Endothelial cell of umbilical vein (primary cell): ENCODE results near the gene SLC9A9. TPM values are rescaled to one million over a fixed set of nuclear protein-coding genes. Genes with fewer than 3 reads are reported as not detected.

Experiments used
- BruUV-seq: library from RNA; stranded (reverse); fragments of 400-500 nt; replicated peaks from 2 replicates; lab custom pipeline; 2021; lab: Mats Ljungman, UMichigan
- CTCF ChIA-PET: fragments of 300-600, 350-600 bp; sonication (Branson Sonifier 250); formaldehyde crosslinking; loops from one replicate; lab custom pipeline; 2021; ENCODE audit warnings: antibody characterized with exemption, inconsistent platforms; lab: Charles Lee
- POLR2A ChIA-PET: fragments of 300-600, 350-600 bp; sonication (Branson Sonifier 250); formaldehyde crosslinking; loops from one replicate; lab custom pipeline; 2021; ENCODE audit warnings: antibody characterized with exemption, inconsistent platforms; lab: Charles Lee
- DNase-seq: peaks from one replicate; pipeline ENCODE4 v3.0.0-alpha.2; 2011; ENCODE audit warnings: low read depth, low spot score
- FAIRE-seq: peaks from 2 replicates; lab custom pipeline; 2011; peaks lifted over from hg19 to GRCh38; lab: Jason Lieb, UNC
- H2AFZ ChIP-seq: 2 replicates; pipeline ENCODE4 v1.6.0; 2012; ENCODE audit warnings: low read depth, low read length, control low read depth, inconsistent platforms
- H3K27ac ChIP-seq: 2 replicates; pipeline ENCODE4 v1.5.1; 2011; ENCODE audit warnings: low read depth, mild to moderate bottlenecking, control low read depth, low read length, moderate library complexity; ENCODE audit not compliant: insufficient read depth
- H3K27me3 ChIP-seq, 2 experiments: 2 replicates each; pipeline versions ENCODE4 v1.6.0 to v1.6.1; 2011; ENCODE audit warnings: low read length in 2 of 2, mixed read lengths in 1 of 2; ENCODE audit not compliant: control insufficient read depth in 2 of 2, insufficient read depth in 2 of 2
- H3K36me3 ChIP-seq, 2 experiments: 2 replicates in 1 of 2; 3 replicates in 1 of 2; pipeline ENCODE4 v1.5.1; 2011; ENCODE audit warnings: low read length in 2 of 2, mild to moderate bottlenecking in 1 of 2, moderate library complexity in 1 of 2; ENCODE audit not compliant: control insufficient read depth in 2 of 2, insufficient read depth in 2 of 2; ENCODE audit errors: extremely low read depth in 1 of 2
- H3K4me1 ChIP-seq: 3 replicates; pipeline ENCODE4 v1.5.1; 2011; ENCODE audit warnings: mild to moderate bottlenecking, low read length; ENCODE audit not compliant: control insufficient read depth, insufficient read depth; ENCODE audit errors: extremely low read depth
- H3K4me2 ChIP-seq: 2 replicates; pipeline ENCODE4 v1.6.1; 2011; ENCODE audit warnings: low read length, control low read depth, mixed read lengths; ENCODE audit not compliant: insufficient read depth
- H3K4me3 ChIP-seq, 3 experiments: fragments of 200-600 bp in 1 of 3; sonication (generic), shearing (Covaris generic) in 1 of 3; replicated peaks in 1 of 3; 2 replicates each; pipeline ENCODE4 v1.5.1; 2011 to 2016; ENCODE audit warnings: control low read depth in 3 of 3, low read length in 3 of 3, mild to moderate bottlenecking in 2 of 3, inconsistent platforms in 1 of 3, low read depth in 1 of 3, moderate library complexity in 1 of 3; ENCODE audit not compliant: insufficient read depth in 1 of 3
- H3K79me2 ChIP-seq: 2 replicates; pipeline ENCODE4 v1.6.0; 2012; ENCODE audit warnings: low read length, inconsistent platforms; ENCODE audit not compliant: control insufficient read depth, insufficient read depth
- H3K9ac ChIP-seq: replicated peaks from 2 replicates; pipeline ENCODE3; 2011; ENCODE audit warnings: low read length, control low read depth; ENCODE audit not compliant: insufficient read depth; ENCODE audit errors: extremely low read depth
- H3K9me1 ChIP-seq: replicated peaks from 3 replicates; pipeline ENCODE4 v1.6.0; 2011; ENCODE audit warnings: mild to moderate bottlenecking, low read length; ENCODE audit not compliant: control insufficient read depth, insufficient read depth; ENCODE audit errors: extremely low read depth
- H3K9me3 ChIP-seq: replicated peaks from 2 replicates; pipeline ENCODE4 v1.5.1; 2012; ENCODE audit warnings: low read length, inconsistent platforms; ENCODE audit not compliant: control insufficient read depth, insufficient read depth
- H4K20me1 ChIP-seq: replicated peaks from 2 replicates; pipeline ENCODE3; 2011; ENCODE audit warnings: mild to moderate bottlenecking, low read length; ENCODE audit not compliant: control insufficient read depth, insufficient read depth; ENCODE audit errors: extremely low read depth
- EZH2 ChIP-seq: IDR thresholded peaks from 2 replicates; pipeline ENCODE4 v1.6.1; 2012; ENCODE audit warnings: borderline replicate concordance, low read depth, mild to moderate bottlenecking, moderate library complexity, low read length, inconsistent platforms; ENCODE audit not compliant: severe bottlenecking
- FOS ChIP-seq: IDR thresholded peaks from 2 replicates; pipeline ENCODE4 v1.6.1; 2011; ENCODE audit warnings: mild to moderate bottlenecking, low read length, moderate library complexity, borderline replicate concordance; ENCODE audit not compliant: insufficient read depth
- GATA2 ChIP-seq: IDR thresholded peaks from 2 replicates; pipeline ENCODE4 v1.7.0; 2011; ENCODE audit warnings: low read depth, mild to moderate bottlenecking, moderate library complexity, mixed read lengths, low read length; ENCODE audit not compliant: insufficient read length, insufficient read depth
- JUN ChIP-seq: IDR thresholded peaks from 2 replicates; pipeline ENCODE4 v1.6.1; 2011; ENCODE audit warnings: borderline replicate concordance, low read depth; ENCODE audit not compliant: insufficient read length, insufficient read depth
- MYC ChIP-seq: IDR thresholded peaks from one replicate; pipeline ENCODE4 v1.6.1; 2011; ENCODE audit warnings: mild to moderate bottlenecking, low read depth, low read length
- POLR2A ChIP-seq: IDR thresholded peaks from 2 replicates; pipeline ENCODE4 v1.6.1; 2012; ENCODE audit warnings: low read depth, mild to moderate bottlenecking, control low read depth, low read length
- POLR2AphosphoS5 ChIP-seq: IDR thresholded peaks from 2 replicates; pipeline ENCODE4 v1.6.1; 2012; ENCODE audit warnings: low read depth, mild to moderate bottlenecking, control low read depth, low read length, moderate library complexity; ENCODE audit not compliant: insufficient read depth
- dilution Hi-C: fragments of 300-500 bp; cut with MboI; formaldehyde crosslinking; loops from one replicate; pipeline ENCODE4 v1.15.0; 2019; ENCODE audit warnings: low sequenced_read_pairs; ENCODE audit not compliant: extremely low pct_ligation_motif_present
- intact Hi-C: fragments of 100-400 bp; cut with micrococcal nuclease; formaldehyde crosslinking; loops from one replicate; pipeline ENCODE4 v1.10.0; 2022
- polyA plus RNA-seq, 4 experiments: library from polyadenylated mRNA; depleted of rRNA in 3 of 4; stranded (reverse) in 3 of 4; unstranded in 1 of 4; fragments of >200 nt; gene quantifications; 2 replicates each; pipeline versions ENCODE4 v1.2.1 to v1.2.3, GENCODE V29; 2011 to 2012; ENCODE audit warnings: missing spikeins in 1 of 4
- total RNA-seq: library from RNA; stranded (reverse); gene quantifications from 2 replicates; pipeline ENCODE4 v1.2.3, GENCODE V29; 2021
- TF ChIP-seq, protein P1 (sequence below): IDR thresholded peaks from 2 replicates; pipeline ENCODE4 v1.6.1; 2011; ENCODE audit not compliant: insufficient read depth, insufficient read length
- TF ChIP-seq, protein P2 (sequence below), 2 donors: IDR thresholded peaks; 1 replicate in 1 of 2; 2 replicates in 1 of 2; pipeline ENCODE4 v1.5.1; 2011; ENCODE audit warnings: low read length in 2 of 2, mild to moderate bottlenecking in 2 of 2, moderate library complexity in 2 of 2, control low read depth in 1 of 2, inconsistent platforms in 1 of 2, low read depth in 1 of 2; ENCODE audit not compliant: insufficient read depth in 1 of 2; ENCODE audit errors: extremely low read depth in 1 of 2

SLC9A9 gene
- total and polyA plus RNA-seq, 2 donors (not counting 3 experiments of a cell fraction or from before 2014, with no cell fraction given) = 1.5 to 1.8 TPM

- H3K36me3 ChIP-seq = no peaks in the 10 kb centered on the region
- no peak overlapping the region for H2AFZ ChIP-seq
- H3K27me3 ChIP-seq = peaks cover 0 to 2% of the 10 kb centered on the region in 2 experiments
- H3K4me1 ChIP-seq = no peaks in the 10 kb centered on the region
- FAIRE-seq (no peak), DNase-seq (no peak)
- H3K9ac ChIP-seq = no peak overlapping the region
- H3K9me3 ChIP-seq = no peaks in the 10 kb centered on the region
- no peak overlapping the region for H3K27ac ChIP-seq
- H3K4me3 ChIP-seq = no peak overlapping the region
- intact Hi-C loops = no loop called here
- H4K20me1 ChIP-seq = no peaks in the 10 kb centered on the region
- ChIA-PET POLR2A (no interaction called here), CTCF (interaction anchor here (0.5 to 3.0 kb wide), 4 partner anchors 8 to 21 kb away, joined by 3 to 37 read pairs (median 3); no protein-coding TSS in a partner anchor)
- TF ChIP-seq MYC (no peak), FOS (no peak), POLR2AphosphoS5 (no peak), JUN (no peak), GATA2 (no peak), EZH2 (no peak), POLR2A (no peak)
- TF ChIP-seq, protein P1, sequence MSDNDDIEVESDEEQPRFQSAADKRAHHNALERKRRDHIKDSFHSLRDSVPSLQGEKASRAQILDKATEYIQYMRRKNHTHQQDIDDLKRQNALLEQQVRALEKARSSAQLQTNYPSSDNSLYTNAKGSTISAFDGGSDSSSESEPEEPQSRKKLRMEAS = no peak
- TF ChIP-seq, protein P2, sequence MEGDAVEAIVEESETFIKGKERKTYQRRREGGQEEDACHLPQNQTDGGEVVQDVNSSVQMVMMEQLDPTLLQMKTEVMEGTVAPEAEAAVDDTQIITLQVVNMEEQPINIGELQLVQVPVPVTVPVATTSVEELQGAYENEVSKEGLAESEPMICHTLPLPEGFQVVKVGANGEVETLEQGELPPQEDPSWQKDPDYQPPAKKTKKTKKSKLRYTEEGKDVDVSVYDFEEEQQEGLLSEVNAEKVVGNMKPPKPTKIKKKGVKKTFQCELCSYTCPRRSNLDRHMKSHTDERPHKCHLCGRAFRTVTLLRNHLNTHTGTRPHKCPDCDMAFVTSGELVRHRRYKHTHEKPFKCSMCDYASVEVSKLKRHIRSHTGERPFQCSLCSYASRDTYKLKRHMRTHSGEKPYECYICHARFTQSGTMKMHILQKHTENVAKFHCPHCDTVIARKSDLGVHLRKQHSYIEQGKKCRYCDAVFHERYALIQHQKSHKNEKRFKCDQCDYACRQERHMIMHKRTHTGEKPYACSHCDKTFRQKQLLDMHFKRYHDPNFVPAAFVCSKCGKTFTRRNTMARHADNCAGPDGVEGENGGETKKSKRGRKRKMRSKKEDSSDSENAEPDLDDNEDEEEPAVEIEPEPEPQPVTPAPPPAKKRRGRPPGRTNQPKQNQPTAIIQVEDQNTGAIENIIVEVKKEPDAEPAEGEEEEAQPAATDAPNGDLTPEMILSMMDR (IDR thresholded peaks at IDR 0.05; ENCODE audit: extremely low read depth in 1 of 2, insufficient read depth in 1 of 2, low read depth in 1 of 2, low read length in 2 of 2) = no peak
- H3K9me1 ChIP-seq = no peaks in the 10 kb centered on the region
- BruUV-seq = no TSS peak
- no peaks in the 10 kb centered on the region for H3K79me2 ChIP-seq
- H3K4me2 ChIP-seq = no peak overlapping the region
- dilution Hi-C loops = no loop called here
These were observed 162.8 kb downstream of the SLC9A9 start for GRCh38 chr3:143685491-143685890.
